ENCODE data around the gene ATP6AP1.

ATP6AP1 gene

GRCh38 chrX:154402622-154403127, 25.8 kb upstream of the ATP6AP1 start:
- DNase-seq (ENCODE audit: low read depth), result no peak

GRCh38 chrX:154403192-154403591, 25.3 kb upstream of the ATP6AP1 start:
- TF ChIP-seq CTCF (conservative IDR thresholded peaks at IDR 0.05; ENCODE audit: low read depth, low read length), result no peak
- DNase-seq (ENCODE audit: low read depth), result no peak

More at GRCh38 chrX:154402622-154403127, 25.8 kb upstream of the ATP6AP1 start:
- no peak overlapping the region for H3K4me3 ChIP-seq (ENCODE audit: low read depth, low read length)
- no peak for TF ChIP-seq CTCF (conservative IDR thresholded peaks at IDR 0.05; ENCODE audit: low read depth, low read length)

GRCh38 chrX:154403858-154404257, 24.6 kb upstream of the ATP6AP1 start:
- no peak for DNase-seq (ENCODE audit: low read depth)
- H3K4me3 ChIP-seq (ENCODE audit: low read depth, low read length), result no peak overlapping the region
- TF ChIP-seq CTCF (conservative IDR thresholded peaks at IDR 0.05; ENCODE audit: low read depth, low read length), result no peak

More at GRCh38 chrX:154403192-154403591, 25.3 kb upstream of the ATP6AP1 start:
- H3K4me3 ChIP-seq (ENCODE audit: low read depth, low read length), result no peak overlapping the region

GRCh38 chrX:154404625-154405192, 23.8 kb upstream of the ATP6AP1 start:
- no peak overlapping the region for H3K4me3 ChIP-seq (ENCODE audit: low read depth, low read length)
- TF ChIP-seq CTCF (conservative IDR thresholded peaks at IDR 0.05; ENCODE audit: low read depth, low read length), result no peak
- DNase-seq (ENCODE audit: low read depth), result no peak

- no peak for DNase-seq (ENCODE audit: low read depth)
- H3K4me3 ChIP-seq (ENCODE audit: low read depth, low read length), result peak overlapping the region; percentile 56
- no peak for TF ChIP-seq CTCF (conservative IDR thresholded peaks at IDR 0.05; ENCODE audit: low read depth, low read length)
Observed at GRCh38 chrX:154408659-154409221, 19.7 kb upstream of the ATP6AP1 start.

GRCh38 chrX:154409222-154409871, 19.1 kb upstream of the ATP6AP1 start, which contains the start of gene DNASE1L1:
Gene DNASE1L1, minus strand, starts transcription at chrX:154409254. Its CDS starts 3,686 bp downstream, at chrX:154405568.
- DNase-seq (ENCODE audit: low read depth), result peak; percentile 82
- H3K4me3 ChIP-seq (ENCODE audit: low read depth, low read length), result peak within 1 kb of the TSS; percentile 56
- no peak for TF ChIP-seq CTCF (conservative IDR thresholded peaks at IDR 0.05; ENCODE audit: low read depth, low read length)
